Osteocyte (in vitro differentiated cells): Measurements from ENCODE around the gene TNS3. TPM values are rescaled to one million over a fixed set of nuclear protein-coding genes. Genes with fewer than 3 reads are reported as not detected.

Experiments
- DNase-seq: peaks from one replicate; pipeline ENCODE4 v3.0.0; 2021; ENCODE audit warnings: mixed read lengths; ENCODE audit not compliant: unreplicated experiment; ENCODE audit errors: extremely low spot score
- H3K27ac Mint-ChIP-seq: one replicate; pipeline ENCODE4 v1.8.0; 2021; ENCODE audit warnings: mild to moderate bottlenecking, mixed read lengths; ENCODE audit not compliant: unreplicated experiment
- H3K27me3 Mint-ChIP-seq: one replicate; pipeline ENCODE4 v1.8.0; 2021; ENCODE audit warnings: mixed read lengths; ENCODE audit not compliant: unreplicated experiment
- H3K36me3 Mint-ChIP-seq: one replicate; pipeline ENCODE4 v1.8.0; 2021; ENCODE audit warnings: mixed read lengths; ENCODE audit not compliant: unreplicated experiment
- H3K4me1 Mint-ChIP-seq: one replicate; pipeline ENCODE4 v1.8.0; 2021; ENCODE audit warnings: mixed read lengths; ENCODE audit not compliant: unreplicated experiment
- H3K4me3 Mint-ChIP-seq: one replicate; pipeline ENCODE4 v1.8.0; 2021; ENCODE audit warnings: mild to moderate bottlenecking, moderate library complexity, mixed read lengths; ENCODE audit not compliant: unreplicated experiment
- H3K9me3 Mint-ChIP-seq: one replicate; pipeline ENCODE4 v1.8.0; 2021; ENCODE audit warnings: mixed read lengths; ENCODE audit not compliant: unreplicated experiment
- CTCF ChIP-seq: fragments of 200-600 bp; sonication (generic); IDR thresholded peaks from 2 replicates; pipeline ENCODE4 v1.5.0; 2021; ENCODE audit warnings: antibody characterized with exemption, mild to moderate bottlenecking, moderate library complexity
- total RNA-seq: library from RNA; stranded (reverse); gene quantifications from 2 replicates; pipeline ENCODE4 v1.2.1, GENCODE V29; 2021

Gene TNS3
- total RNA-seq, 1 donor from 2014 or later = 93.8 TPM

GRCh38 chr7:47313564-47313963 is 268.3 kb downstream of the TNS3 start:
- TF ChIP-seq CTCF = no peak
- H3K4me1 Mint-ChIP-seq = peaks cover 65% of the 10 kb centered on the region
- H3K4me3 Mint-ChIP-seq = no peak overlapping the region
- no peak overlapping the region for H3K27ac Mint-ChIP-seq
- DNase-seq = no peak
- H3K27me3 Mint-ChIP-seq = no peaks in the 10 kb centered on the region
- peaks cover 4% of the 10 kb centered on the region for H3K9me3 Mint-ChIP-seq
- peaks cover 41% of the 10 kb centered on the region for H3K36me3 Mint-ChIP-seq

- H3K27me3 Mint-ChIP-seq = no peaks in the 10 kb centered on the region
- H3K4me1 Mint-ChIP-seq = peaks cover 50% of the 10 kb centered on the region
- no peak for DNase-seq
- peaks cover 38% of the 10 kb centered on the region for H3K36me3 Mint-ChIP-seq
- H3K4me3 Mint-ChIP-seq = no peak overlapping the region
- peaks cover 9% of the 10 kb centered on the region for H3K9me3 Mint-ChIP-seq
- no peak for TF ChIP-seq CTCF
- no peak overlapping the region for H3K27ac Mint-ChIP-seq
Observed at GRCh38 chr7:47311891-47312290, 270.0 kb downstream of the TNS3 start.

- DNase-seq = no peak
- Mint-ChIP-seq H3K4me1 (peaks cover 33% of the 10 kb centered on the region), H3K9me3 (peaks cover 9% of the 10 kb centered on the region), H3K4me3 (no peak overlapping the region), H3K27ac (no peak overlapping the region), H3K27me3 (no peaks in the 10 kb centered on the region), H3K36me3 (peaks cover 38% of the 10 kb centered on the region)
- no peak for TF ChIP-seq CTCF
Observed at GRCh38 chr7:47310020-47310419, 271.9 kb downstream of the TNS3 start.

GRCh38 chr7:47308808-47309207 is 273.1 kb downstream of the TNS3 start:
- H3K9me3 Mint-ChIP-seq = peaks cover 9% of the 10 kb centered on the region
- peaks cover 21% of the 10 kb centered on the region for H3K4me1 Mint-ChIP-seq
- no peak for DNase-seq
- TF ChIP-seq CTCF = no peak
- no peaks in the 10 kb centered on the region for H3K27me3 Mint-ChIP-seq
- no peak overlapping the region for H3K4me3 Mint-ChIP-seq
- peaks cover 42% of the 10 kb centered on the region for H3K36me3 Mint-ChIP-seq
- H3K27ac Mint-ChIP-seq = no peak overlapping the region

GRCh38 chr7:47307311-47307710 is 274.6 kb downstream of the TNS3 start:
- Mint-ChIP-seq H3K9me3 (peaks cover 9% of the 10 kb centered on the region), H3K36me3 (peaks cover 41% of the 10 kb centered on the region), H3K27me3 (no peaks in the 10 kb centered on the region), H3K27ac (no peak overlapping the region), H3K4me3 (no peak overlapping the region), H3K4me1 (peaks cover 10% of the 10 kb centered on the region)
- no peak for TF ChIP-seq CTCF
- no peak for DNase-seq
